ENCODE data around the gene TBC1D23.
"Not testable (repeated sequence)": the region's sequence is repeated elsewhere in the genome, so short reads cannot be mapped to it uniquely, and the experiment has no call there.

The TBC1D23 gene

GRCh38 chr3:100268156-100268555 lies 7.4 kb downstream of the TBC1D23 start:
- H3K27ac ChIP-seq = no peak overlapping the region
- no peak for TF ChIP-seq ZFX (IDR thresholded peaks at IDR 0.05; ENCODE audit: borderline replicate concordance)
- TF ChIP-seq CTCF (IDR thresholded peaks at IDR 0.05) = no peak

GRCh38 chr3:100269001-100269400 lies 8.2 kb downstream of the TBC1D23 start:
- H3K27ac ChIP-seq = no peak overlapping the region

GRCh38 chr3:100269410-100270214 lies 8.8 kb downstream of the TBC1D23 start:
- no peak overlapping the region for H3K27ac ChIP-seq

More at GRCh38 chr3:100269001-100269400, 8.2 kb downstream of the TBC1D23 start:
- TF ChIP-seq ZFX (IDR thresholded peaks at IDR 0.05; ENCODE audit: borderline replicate concordance) = no peak
- TF ChIP-seq CTCF (IDR thresholded peaks at IDR 0.05) = no peak

GRCh38 chr3:100270215-100270583 lies 9.4 kb downstream of the TBC1D23 start:
- TF ChIP-seq CTCF (IDR thresholded peaks at IDR 0.05) (no peak), ZFX (IDR thresholded peaks at IDR 0.05; ENCODE audit: borderline replicate concordance) (no peak)
- H3K27ac ChIP-seq = no peak overlapping the region

More at GRCh38 chr3:100269410-100270214, 8.8 kb downstream of the TBC1D23 start:
- no peak for TF ChIP-seq ZFX (IDR thresholded peaks at IDR 0.05; ENCODE audit: borderline replicate concordance)
- no peak for TF ChIP-seq CTCF (IDR thresholded peaks at IDR 0.05)

- TF ChIP-seq CTCF (IDR thresholded peaks at IDR 0.05) (no peak), ZFX (IDR thresholded peaks at IDR 0.05; ENCODE audit: borderline replicate concordance) (no peak)
- H3K27ac ChIP-seq = no peak overlapping the region
Measured at GRCh38 chr3:100271522-100271921, 10.7 kb downstream of the TBC1D23 start.

- not testable (repeated sequence) for H3K27ac ChIP-seq
Measured at GRCh38 chr3:100272797-100273611, 12.2 kb downstream of the TBC1D23 start.

- H3K27ac ChIP-seq = no peak overlapping the region
- TF ChIP-seq ZFX (IDR thresholded peaks at IDR 0.05; ENCODE audit: borderline replicate concordance) = no peak
- TF ChIP-seq CTCF (IDR thresholded peaks at IDR 0.05) = no peak
Measured at GRCh38 chr3:100274361-100274760, 13.6 kb downstream of the TBC1D23 start.
